H9 (cell line): Measurements from ENCODE around the gene CHRM5. TPM values are rescaled to one million over a fixed set of nuclear protein-coding genes. Genes with fewer than 3 reads are reported as not detected.

ENCODE experiments used
- DNase-seq: peaks from one replicate; pipeline ENCODE4 v3.0.0-alpha.2; 2017
- H2AFZ ChIP-seq: one replicate; pipeline ENCODE4 v1.6.1; 2013; ENCODE audit warnings: mild to moderate bottlenecking, low read length, control low read depth, moderate library complexity
- H2AK5ac ChIP-seq: 2 replicates; pipeline ENCODE4 v1.6.1; 2013; ENCODE audit warnings: low read length, control low read depth, mixed read lengths; ENCODE audit not compliant: insufficient read length
- H2BK120ac ChIP-seq: one replicate; pipeline ENCODE4 v1.6.1; 2013; ENCODE audit warnings: low read depth, mild to moderate bottlenecking, low read length, control low read depth, inconsistent platforms; ENCODE audit not compliant: poor library complexity, severe bottlenecking
- H2BK12ac ChIP-seq: 2 replicates; pipeline ENCODE4 v1.6.1; 2013; ENCODE audit warnings: low read length, control low read depth, mixed read lengths, low read depth; ENCODE audit not compliant: insufficient read length
- H2BK15ac ChIP-seq: 2 replicates; pipeline ENCODE4 v1.6.1; 2013; ENCODE audit warnings: low read depth, low read length, control low read depth
- H2BK20ac ChIP-seq: one replicate; pipeline ENCODE4 v1.6.1; 2013; ENCODE audit warnings: low read depth, mild to moderate bottlenecking, low read length, control low read depth, inconsistent platforms; ENCODE audit not compliant: poor library complexity, severe bottlenecking
- H2BK5ac ChIP-seq: 2 replicates; pipeline ENCODE4 v1.6.1; 2013; ENCODE audit warnings: low read length, control low read depth, mixed read lengths; ENCODE audit not compliant: insufficient read length
- H3K14ac ChIP-seq: 2 replicates; pipeline ENCODE4 v1.6.1; 2013; ENCODE audit warnings: low read length, control low read depth; ENCODE audit not compliant: insufficient read depth
- H3K18ac ChIP-seq: 2 replicates; pipeline ENCODE4 v1.6.1; 2013; ENCODE audit warnings: low read depth, mild to moderate bottlenecking, mixed read lengths, low read length, control low read depth; ENCODE audit not compliant: insufficient read length
- H3K23ac ChIP-seq: 2 replicates; pipeline ENCODE4 v1.6.1; 2013; ENCODE audit warnings: low read length, control low read depth, mixed read lengths, low read depth; ENCODE audit not compliant: insufficient read length
- H3K23me2 ChIP-seq: 2 replicates; pipeline ENCODE4 v1.6.1; 2013; ENCODE audit warnings: low read depth, mild to moderate bottlenecking, mixed read lengths, low read length, control low read depth; ENCODE audit not compliant: insufficient read length, poor library complexity, severe bottlenecking
- H3K27ac ChIP-seq: 2 replicates; pipeline ENCODE4 v1.5.1; 2013; ENCODE audit warnings: low read length, control low read depth, mixed read lengths, low read depth; ENCODE audit not compliant: insufficient read length
- H3K27me3 ChIP-seq: 2 replicates; pipeline ENCODE4 v1.6.1; 2013; ENCODE audit warnings: low read length, control low read depth, inconsistent platforms; ENCODE audit not compliant: insufficient read depth
- H3K4ac ChIP-seq: 2 replicates; pipeline ENCODE4 v1.6.1; 2013; ENCODE audit warnings: low read depth, mild to moderate bottlenecking, control low read depth, inconsistent platforms, low read length, moderate library complexity
- H3K4me1 ChIP-seq: 2 replicates; pipeline ENCODE4 v1.6.1; 2013; ENCODE audit warnings: low read length, control low read depth, inconsistent platforms; ENCODE audit not compliant: insufficient read depth
- H3K4me2 ChIP-seq: 2 replicates; pipeline ENCODE4 v1.6.1; 2013; ENCODE audit warnings: low read length, control low read depth, mixed read lengths; ENCODE audit not compliant: insufficient read length, insufficient read depth
- H3K56ac ChIP-seq: 2 replicates; pipeline ENCODE4 v1.6.1; 2013; ENCODE audit warnings: low read depth, mild to moderate bottlenecking, mixed read lengths, low read length, control low read depth; ENCODE audit not compliant: insufficient read length
- H3K79me1 ChIP-seq: 2 replicates; pipeline ENCODE4 v1.6.1; 2013; ENCODE audit warnings: low read depth, mild to moderate bottlenecking, moderate library complexity, low read length, control low read depth, inconsistent platforms; ENCODE audit not compliant: insufficient read depth, poor library complexity, severe bottlenecking
- H3K79me2 ChIP-seq: 2 replicates; pipeline ENCODE4 v1.6.1; 2013; ENCODE audit warnings: low read length, control low read depth, inconsistent platforms; ENCODE audit not compliant: insufficient read depth
- H3K9ac ChIP-seq: 2 replicates; pipeline ENCODE4 v1.6.1; 2013; ENCODE audit warnings: low read length, control low read depth, mixed read lengths; ENCODE audit not compliant: insufficient read length; ENCODE audit errors: extremely low read depth
- H3K9me3 ChIP-seq: one replicate; pipeline ENCODE4 v1.6.1; 2013; ENCODE audit warnings: low read depth, low read length, inconsistent platforms; ENCODE audit not compliant: control insufficient read depth
- H3T11ph ChIP-seq: one replicate; pipeline ENCODE4 v1.6.1; 2013; ENCODE audit warnings: mild to moderate bottlenecking, low read length, control low read depth, inconsistent platforms
- H4K20me1 ChIP-seq: one replicate; pipeline ENCODE4 v1.6.1; 2013; ENCODE audit not compliant: control insufficient read depth, insufficient read length, insufficient read depth
- H4K5ac ChIP-seq: 2 replicates; pipeline ENCODE4 v1.6.1; 2013; ENCODE audit warnings: low read depth, mild to moderate bottlenecking, mixed read lengths, low read length, control low read depth; ENCODE audit not compliant: insufficient read length
- H4K8ac ChIP-seq: replicated peaks from 2 replicates; pipeline ENCODE4 v1.6.1; 2013; ENCODE audit warnings: low read length, control low read depth, mixed read lengths, low read depth; ENCODE audit not compliant: insufficient read length
- H4K91ac ChIP-seq: 2 replicates; pipeline ENCODE4 v1.6.1; 2013; ENCODE audit warnings: low read depth, mild to moderate bottlenecking, moderate library complexity, mixed read lengths, low read length, control low read depth; ENCODE audit not compliant: insufficient read length
- H3K27ac Mint-ChIP-seq, 3 experiments: 2 replicates in 2 of 3; 3 replicates in 1 of 3; pipeline ENCODE4 v1.8.0; 2020 to 2021; ENCODE audit warnings: mixed read lengths in 3 of 3, mild to moderate bottlenecking in 1 of 3, moderate library complexity in 1 of 3
- H3K27me3 Mint-ChIP-seq: 2 replicates; pipeline ENCODE4 v1.8.0; 2021; ENCODE audit warnings: low read depth, mild to moderate bottlenecking, moderate library complexity, mixed read lengths
- H3K36me3 Mint-ChIP-seq, 3 experiments: 2 replicates in 2 of 3; 3 replicates in 1 of 3; pipeline ENCODE4 v1.8.0; 2020 to 2021; ENCODE audit warnings: low read depth in 3 of 3, mixed read lengths in 3 of 3; ENCODE audit not compliant: insufficient read depth in 1 of 3
- H3K4me1 Mint-ChIP-seq, 2 experiments: 2 replicates each; pipeline ENCODE4 v1.8.0; 2020; ENCODE audit warnings: mixed read lengths in 2 of 2
- H3K4me3 Mint-ChIP-seq, 2 experiments: 2 replicates in 1 of 2; 3 replicates in 1 of 2; pipeline ENCODE4 v1.8.0; 2020 to 2021; ENCODE audit warnings: mild to moderate bottlenecking in 2 of 2, mixed read lengths in 2 of 2, moderate library complexity in 1 of 2
- H3K9me3 Mint-ChIP-seq, 2 experiments: 2 replicates in 1 of 2; 3 replicates in 1 of 2; pipeline ENCODE4 v1.8.0; 2020; ENCODE audit warnings: mild to moderate bottlenecking in 2 of 2, mixed read lengths in 2 of 2, moderate library complexity in 1 of 2
- WGBS: extraction: QIAGEN DNeasy Blood & Tissue Kit; methylation state at CpG from one replicate; pipeline ENCODE4 v1.1.7; 2013; ENCODE audit warnings: missing lambda C conversion rate, low lambda C conversion rate, mixed read lengths; ENCODE audit not compliant: insufficient read length; ENCODE audit errors: extremely low coverage; 5-methylcytosine and 5-hydroxymethylcytosine counted together
- total RNA-seq: library from RNA; stranded (reverse); gene quantifications from 2 replicates; pipeline ENCODE4 v1.2.1, GENCODE V29; 2021
- TF ChIP-seq, protein P1 (sequence below): fragments of 200-600 bp; sonication (generic); conservative IDR thresholded peaks from 3 replicates; pipeline ENCODE4 v1.8.0; 2021; ENCODE audit warnings: antibody characterized with exemption, mild to moderate bottlenecking

CHRM5 gene
- total RNA-seq, 1 experiment from 2014 or later, result not detected

DNA sequence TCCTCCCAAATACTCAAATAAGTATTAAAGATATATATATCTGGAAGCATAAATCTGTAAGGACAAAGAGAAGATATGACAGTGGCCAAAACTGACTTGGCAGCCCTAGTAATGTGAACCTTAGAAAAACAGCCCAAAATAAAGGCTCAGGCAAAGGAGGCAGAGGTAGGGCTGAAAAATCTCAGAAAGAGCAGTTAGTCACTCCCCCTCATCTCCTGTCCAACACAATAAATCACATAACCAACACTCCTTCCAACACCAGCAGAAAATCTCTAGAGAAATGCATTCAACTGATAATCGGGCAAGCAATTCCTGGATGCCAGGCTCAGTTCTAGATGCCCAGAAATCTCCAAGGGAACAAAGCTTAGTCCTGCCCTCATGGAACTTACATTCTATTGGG lies 22.1 kb upstream of the CHRM5 start:
- H4K91ac ChIP-seq, result no peak overlapping the region
- Mint-ChIP-seq H3K36me3 (peaks cover 0 to 5% (median 0%) of the 10 kb centered on the region in 3 experiments; a peak in 1 of 7 replicates), H3K27ac (no peak overlapping the region), H3K4me3 (no peak overlapping the region), H3K4me1 (peaks cover 4 to 9% of the 10 kb centered on the region in 2 experiments), H3K27me3 (no peaks in the 10 kb centered on the region), H3K9me3 (peaks cover 0 to 4% of the 10 kb centered on the region in 2 experiments; a peak in 1 of 5 replicates)
- H3K9ac ChIP-seq, result no peak overlapping the region
- no CpG with 5 or more reads among the region's 1 CpG for WGBS
- no peaks in the 10 kb centered on the region for H3K79me2 ChIP-seq
- no peak overlapping the region for H3K23ac ChIP-seq
- no peak overlapping the region for H2AFZ ChIP-seq
- H2AK5ac ChIP-seq, result no peak overlapping the region
- H4K5ac ChIP-seq, result no peak overlapping the region
- no peak overlapping the region for H2BK12ac ChIP-seq
- H2BK5ac ChIP-seq, result no peak overlapping the region
- no peak for DNase-seq
- no peak overlapping the region for H3K27ac ChIP-seq
- no peaks in the 10 kb centered on the region for H3K27me3 ChIP-seq
- no peak overlapping the region for H2BK15ac ChIP-seq
- H3K14ac ChIP-seq, result no peak overlapping the region
- no peak overlapping the region for H2BK20ac ChIP-seq
- no peaks in the 10 kb centered on the region; the same call in 1 of the 2 replicates for H3K4me1 ChIP-seq
- H3K4me2 ChIP-seq, result no peak overlapping the region
- H3T11ph ChIP-seq, result no peak overlapping the region
- no peak overlapping the region for H3K56ac ChIP-seq
- no peaks in the 10 kb centered on the region for H3K9me3 ChIP-seq
- TF ChIP-seq, protein P1, sequence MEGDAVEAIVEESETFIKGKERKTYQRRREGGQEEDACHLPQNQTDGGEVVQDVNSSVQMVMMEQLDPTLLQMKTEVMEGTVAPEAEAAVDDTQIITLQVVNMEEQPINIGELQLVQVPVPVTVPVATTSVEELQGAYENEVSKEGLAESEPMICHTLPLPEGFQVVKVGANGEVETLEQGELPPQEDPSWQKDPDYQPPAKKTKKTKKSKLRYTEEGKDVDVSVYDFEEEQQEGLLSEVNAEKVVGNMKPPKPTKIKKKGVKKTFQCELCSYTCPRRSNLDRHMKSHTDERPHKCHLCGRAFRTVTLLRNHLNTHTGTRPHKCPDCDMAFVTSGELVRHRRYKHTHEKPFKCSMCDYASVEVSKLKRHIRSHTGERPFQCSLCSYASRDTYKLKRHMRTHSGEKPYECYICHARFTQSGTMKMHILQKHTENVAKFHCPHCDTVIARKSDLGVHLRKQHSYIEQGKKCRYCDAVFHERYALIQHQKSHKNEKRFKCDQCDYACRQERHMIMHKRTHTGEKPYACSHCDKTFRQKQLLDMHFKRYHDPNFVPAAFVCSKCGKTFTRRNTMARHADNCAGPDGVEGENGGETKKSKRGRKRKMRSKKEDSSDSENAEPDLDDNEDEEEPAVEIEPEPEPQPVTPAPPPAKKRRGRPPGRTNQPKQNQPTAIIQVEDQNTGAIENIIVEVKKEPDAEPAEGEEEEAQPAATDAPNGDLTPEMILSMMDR, result no peak
- no peaks in the 10 kb centered on the region for H4K20me1 ChIP-seq
- no peaks in the 10 kb centered on the region for H3K23me2 ChIP-seq
- H4K8ac ChIP-seq, result no peak overlapping the region
- no peaks in the 10 kb centered on the region for H3K79me1 ChIP-seq
- H2BK120ac ChIP-seq, result no peak overlapping the region
- H3K4ac ChIP-seq, result no peak overlapping the region
- H3K18ac ChIP-seq, result no peak overlapping the region
